Osteocyte (in vitro differentiated cells): ENCODE measurements around the gene INTS7. TPM values are rescaled to one million over a fixed set of nuclear protein-coding genes. Genes with fewer than 3 reads are reported as not detected.
A peak's percentile ranks its signal among the peaks of the same experiment; 100 is the strongest.
"Not testable (repeated sequence)": the region's sequence is repeated elsewhere in the genome, so short reads cannot be mapped to it uniquely, and the experiment has no call there.

Experiments
- DNase-seq: peaks from one replicate; pipeline ENCODE4 v3.0.0; 2021; ENCODE audit warnings: mixed read lengths; ENCODE audit not compliant: unreplicated experiment; ENCODE audit errors: extremely low spot score
- H3K27ac Mint-ChIP-seq: one replicate; pipeline ENCODE4 v1.8.0; 2021; ENCODE audit warnings: mild to moderate bottlenecking, mixed read lengths; ENCODE audit not compliant: unreplicated experiment
- H3K27me3 Mint-ChIP-seq: one replicate; pipeline ENCODE4 v1.8.0; 2021; ENCODE audit warnings: mixed read lengths; ENCODE audit not compliant: unreplicated experiment
- H3K36me3 Mint-ChIP-seq: one replicate; pipeline ENCODE4 v1.8.0; 2021; ENCODE audit warnings: mixed read lengths; ENCODE audit not compliant: unreplicated experiment
- H3K4me1 Mint-ChIP-seq: one replicate; pipeline ENCODE4 v1.8.0; 2021; ENCODE audit warnings: mixed read lengths; ENCODE audit not compliant: unreplicated experiment
- H3K4me3 Mint-ChIP-seq: one replicate; pipeline ENCODE4 v1.8.0; 2021; ENCODE audit warnings: mild to moderate bottlenecking, moderate library complexity, mixed read lengths; ENCODE audit not compliant: unreplicated experiment
- H3K9me3 Mint-ChIP-seq: one replicate; pipeline ENCODE4 v1.8.0; 2021; ENCODE audit warnings: mixed read lengths; ENCODE audit not compliant: unreplicated experiment
- CTCF ChIP-seq: fragments of 200-600 bp; sonication (generic); IDR thresholded peaks from 2 replicates; pipeline ENCODE4 v1.5.0; 2021; ENCODE audit warnings: antibody characterized with exemption, mild to moderate bottlenecking, moderate library complexity
- total RNA-seq: library from RNA; stranded (reverse); gene quantifications from 2 replicates; pipeline ENCODE4 v1.2.1, GENCODE V29; 2021

Gene INTS7
- total RNA-seq, 1 donor from 2014 or later: 18.4 TPM

GRCh38 chr1:212004895-212005608 is 30.3 kb downstream of the INTS7 start:
- H3K36me3 Mint-ChIP-seq: peaks cover 33% of the 10 kb centered on the region
- peak overlapping the region; percentile 5 for H3K27ac Mint-ChIP-seq
- H3K4me1 Mint-ChIP-seq: peaks cover 13% of the 10 kb centered on the region
- no peaks in the 10 kb centered on the region for H3K9me3 Mint-ChIP-seq
- H3K4me3 Mint-ChIP-seq: no peak overlapping the region
- no peak for DNase-seq
- no peaks in the 10 kb centered on the region for H3K27me3 Mint-ChIP-seq
- no peak for TF ChIP-seq CTCF

DNA sequence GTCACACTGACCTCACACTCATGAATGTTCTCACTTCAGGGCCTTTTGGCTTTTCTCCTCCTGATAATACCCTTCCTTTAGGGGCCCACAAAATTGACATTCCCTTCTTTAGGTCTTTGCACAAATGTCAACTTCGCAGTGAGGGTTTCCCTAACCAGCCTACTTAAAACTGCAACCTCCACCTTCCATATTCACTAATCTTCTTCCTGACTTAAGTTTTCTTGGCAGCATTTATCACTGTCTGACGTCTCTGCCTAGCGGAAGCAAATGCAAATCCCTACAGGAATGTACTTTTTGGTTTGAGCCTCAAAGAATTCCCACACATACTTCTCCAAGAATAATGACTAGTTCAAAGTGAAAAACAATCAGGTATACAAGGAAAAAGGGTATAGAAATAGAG is 32.8 kb downstream of the INTS7 start:
- DNase-seq: no peak
- Mint-ChIP-seq H3K4me1 (peaks cover 18% of the 10 kb centered on the region), H3K27me3 (no peaks in the 10 kb centered on the region)

DNA sequence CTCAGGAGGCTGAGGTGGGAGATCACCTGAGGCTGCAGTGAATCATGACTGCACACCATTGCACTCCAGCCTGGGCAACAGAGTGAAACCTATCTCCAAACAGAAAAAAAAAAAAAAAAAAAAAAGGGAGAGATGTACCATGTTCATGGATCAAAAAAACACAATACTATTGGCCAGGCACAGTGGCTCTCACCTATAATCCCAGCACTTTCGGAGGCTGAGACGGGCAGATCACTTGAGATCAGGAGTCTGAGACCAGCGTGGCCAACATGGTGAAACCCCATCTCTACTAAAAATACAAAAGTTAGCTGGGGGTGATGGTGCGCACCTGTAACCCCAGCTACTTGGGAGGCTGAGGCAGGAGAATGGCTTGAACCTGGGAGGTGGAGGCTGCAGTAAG is 37.9 kb downstream of the INTS7 start:
- not testable (repeated sequence) for H3K27ac Mint-ChIP-seq, DNase-seq, H3K9me3 Mint-ChIP-seq, H3K4me1 Mint-ChIP-seq, H3K27me3 Mint-ChIP-seq, H3K4me3 Mint-ChIP-seq
- H3K36me3 Mint-ChIP-seq: peaks cover 28% of the 10 kb centered on the region

More for the DNA sequence above, 32.8 kb downstream of the INTS7 start:
- no peak for TF ChIP-seq CTCF
- no peaks in the 10 kb centered on the region for H3K9me3 Mint-ChIP-seq
- peaks cover 29% of the 10 kb centered on the region for H3K36me3 Mint-ChIP-seq
- no peak overlapping the region for H3K27ac Mint-ChIP-seq
- H3K4me3 Mint-ChIP-seq: no peak overlapping the region

DNA sequence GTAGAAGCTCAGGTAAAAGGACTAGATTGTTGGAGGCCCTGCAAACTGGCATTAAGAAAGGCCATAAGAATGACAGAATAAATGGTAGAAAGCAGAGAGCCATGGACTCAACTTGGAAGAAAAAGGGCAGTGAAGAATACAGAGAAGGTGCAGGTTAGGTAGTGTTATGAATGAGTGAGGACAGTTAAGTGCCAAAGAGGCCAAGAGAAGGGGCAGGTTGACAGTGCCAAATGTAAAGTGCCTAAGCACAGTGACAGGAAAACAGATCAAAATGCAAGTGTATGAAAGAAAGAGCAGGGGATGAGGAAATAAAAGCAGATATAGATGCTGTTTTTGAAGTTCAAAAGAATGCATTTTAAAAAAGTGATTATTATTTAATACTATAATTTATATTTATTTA is 43.7 kb downstream of the INTS7 start:
- Mint-ChIP-seq H3K4me3 (no peak overlapping the region), H3K27ac (no peak overlapping the region), H3K27me3 (no peaks in the 10 kb centered on the region), H3K36me3 (peaks cover 20% of the 10 kb centered on the region), H3K9me3 (no peaks in the 10 kb centered on the region), H3K4me1 (peaks cover 2% of the 10 kb centered on the region)
- TF ChIP-seq CTCF: no peak
- no peak for DNase-seq

DNA sequence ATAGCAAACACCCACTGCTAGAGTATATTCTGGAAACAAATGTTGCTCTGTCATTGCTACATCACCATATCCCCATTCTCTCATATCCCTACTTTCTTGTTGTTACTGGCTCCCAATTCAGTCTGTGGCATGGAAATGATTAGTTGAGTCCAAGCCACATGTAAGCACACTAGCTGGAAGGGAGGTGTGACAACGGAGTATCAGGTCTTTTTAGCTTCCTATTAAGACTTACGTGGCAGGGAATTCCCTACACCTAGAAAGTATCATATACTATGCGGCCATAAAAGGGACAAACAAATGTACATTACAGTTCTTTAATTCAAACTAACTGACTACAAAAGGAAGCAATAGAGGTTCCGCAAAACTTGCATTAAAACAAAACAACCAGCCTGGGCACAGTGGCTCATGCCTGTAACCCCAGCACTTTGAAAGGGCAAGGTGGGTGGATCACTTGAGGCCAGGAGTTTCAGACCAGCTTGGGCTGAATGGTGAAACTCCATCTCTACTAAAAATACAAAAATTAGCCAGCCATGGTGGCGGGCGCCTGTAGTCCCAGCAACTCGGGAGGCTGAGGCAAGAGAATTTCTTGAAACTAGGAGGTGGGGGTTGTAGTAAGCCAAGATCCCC is 48.6 kb downstream of the INTS7 start:
- no peaks in the 10 kb centered on the region for H3K27me3 Mint-ChIP-seq
- H3K4me3 Mint-ChIP-seq: no peak overlapping the region
- H3K9me3 Mint-ChIP-seq: no peaks in the 10 kb centered on the region
- no peaks in the 10 kb centered on the region for H3K4me1 Mint-ChIP-seq
- H3K36me3 Mint-ChIP-seq: peaks cover 22% of the 10 kb centered on the region
- TF ChIP-seq CTCF: no peak
- DNase-seq: no peak
- H3K27ac Mint-ChIP-seq: no peak overlapping the region
